Kidney (tissue), 14 donors: ENCODE data around the gene TPRG1. TPM values are rescaled to one million over a fixed set of nuclear protein-coding genes. Genes with fewer than 3 reads are reported as not detected.

Experiments
- DNase-seq, 5 donors: peaks; one replicate each; pipeline ENCODE4 v3.0.0-alpha.2; 2013 to 2020
- FAIRE-seq: peaks from 2 replicates; lab custom pipeline; 2012; peaks lifted over from hg19 to GRCh38; lab: Jason Lieb, UNC
- H3K27ac ChIP-seq, 2 donors: one replicate each; pipeline ENCODE4 v1.7.0; 2013; ENCODE audit warnings: low read depth in 2 of 2, low read length in 2 of 2, inconsistent platforms in 1 of 2
- H3K27me3 ChIP-seq: one replicate; pipeline ENCODE4 v1.7.1; 2013; ENCODE audit warnings: low read length, inconsistent platforms; ENCODE audit not compliant: control insufficient read depth, insufficient read depth
- H3K36me3 ChIP-seq, 3 donors: one replicate each; pipeline versions ENCODE4 v1.7.0 to v1.7.1; 2013; ENCODE audit warnings: low read length in 3 of 3, control low read depth in 1 of 3, inconsistent platforms in 1 of 3; ENCODE audit not compliant: insufficient read depth in 3 of 3, control insufficient read depth in 2 of 3
- H3K4me1 ChIP-seq, 3 donors: one replicate each; pipeline versions ENCODE4 v1.7.0 to v1.7.1; 2013; ENCODE audit warnings: low read length in 3 of 3, inconsistent platforms in 1 of 3, low read depth in 1 of 3; ENCODE audit not compliant: control insufficient read depth in 2 of 3, insufficient read depth in 2 of 3
- H3K4me3 ChIP-seq, 3 donors: one replicate each; pipeline versions ENCODE4 v1.7.0 to v1.8.1; 2013; ENCODE audit warnings: low read length in 3 of 3, control low read depth in 1 of 3, inconsistent platforms in 1 of 3
- H3K9ac ChIP-seq, 3 donors: one replicate each; pipeline versions ENCODE4 v1.7.0 to v1.7.1; 2013; ENCODE audit warnings: low read length in 3 of 3, control low read depth in 1 of 3, inconsistent platforms in 1 of 3
- H3K9me3 ChIP-seq, 3 donors: one replicate each; pipeline versions ENCODE4 v1.7.0 to v1.7.1; 2013; ENCODE audit warnings: low read length in 3 of 3, control low read depth in 1 of 3, inconsistent platforms in 1 of 3; ENCODE audit not compliant: control insufficient read depth in 2 of 3, insufficient read depth in 1 of 3
- intact Hi-C: fragments of 100-400 bp; cut with DNase I; formaldehyde crosslinking; loops from one replicate; pipeline ENCODE4 v1.11.1; 2022
- polyA plus RNA-seq: library from polyadenylated mRNA; stranded (reverse); fragments of 350-450 nt; fragmentation: Illumina TruSeq; extraction: RNeasy Lipid Tissue Mini Kit (QIAGEN cat#74804); gene quantifications from one replicate; pipeline ENCODE4 v1.2.3, GENCODE V29; 2014; ENCODE audit warnings: low read depth, low replicate concordance; ENCODE audit not compliant: insufficient read depth
- total RNA-seq: library from RNA; stranded (reverse); fragmentation: NEBNext Ultra II Directional; extraction: Animal tissue kit (Norgen Biotek cat#: 25700); gene quantifications from one replicate; pipeline ENCODE4 v1.2.1, GENCODE V29; 2021
- TF ChIP-seq, protein P1 (sequence below): IDR thresholded peaks from 3 replicates; pipeline ENCODE4 v1.5.1; 2012; ENCODE audit warnings: mild to moderate bottlenecking, moderate library complexity, borderline replicate concordance; ENCODE audit not compliant: insufficient read depth; ENCODE audit errors: extremely low read depth
- donor health status: control.
- donor health status: control.
- donor health status: control.
- donor health status: control.
- donor health status: control.
- donor health status: DM: yes; HTN: yes; CAD: no.
- donor health status: Normal renal cell carcinoma (clear cell type).

The TPRG1 gene
- total and polyA plus RNA-seq, 2 donors from 2014 or later: 0.37 to 2.7 TPM

DNA sequence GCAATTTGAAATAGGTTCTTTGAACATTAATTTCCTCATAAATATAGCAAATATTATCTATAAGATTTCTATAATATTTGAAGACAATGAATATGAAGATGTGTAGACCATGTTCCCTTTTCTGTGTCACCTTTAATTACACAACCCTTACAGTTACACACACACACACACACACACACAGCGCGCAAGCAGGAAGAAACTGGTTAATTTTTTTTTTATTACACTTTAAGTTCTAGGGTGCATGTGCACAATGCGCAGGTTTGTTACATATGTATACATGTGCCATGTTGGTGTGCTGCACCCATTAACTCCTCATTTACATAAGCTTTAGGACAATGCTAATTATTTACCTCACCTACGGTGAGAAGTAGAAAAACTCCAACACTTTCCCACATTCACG, 122.9 kb downstream of the TPRG1 start:
- H3K9me3 ChIP-seq: no peaks in the 10 kb centered on the region
- H3K27me3 ChIP-seq: no peaks in the 10 kb centered on the region
- no peaks in the 10 kb centered on the region for H3K36me3 ChIP-seq
- H3K4me1 ChIP-seq: no peaks in the 10 kb centered on the region
- no peak overlapping the region for H3K4me3 ChIP-seq
- intact Hi-C loops: no loop called here
- FAIRE-seq (no peak), DNase-seq (no peak)
- TF ChIP-seq, protein P1, sequence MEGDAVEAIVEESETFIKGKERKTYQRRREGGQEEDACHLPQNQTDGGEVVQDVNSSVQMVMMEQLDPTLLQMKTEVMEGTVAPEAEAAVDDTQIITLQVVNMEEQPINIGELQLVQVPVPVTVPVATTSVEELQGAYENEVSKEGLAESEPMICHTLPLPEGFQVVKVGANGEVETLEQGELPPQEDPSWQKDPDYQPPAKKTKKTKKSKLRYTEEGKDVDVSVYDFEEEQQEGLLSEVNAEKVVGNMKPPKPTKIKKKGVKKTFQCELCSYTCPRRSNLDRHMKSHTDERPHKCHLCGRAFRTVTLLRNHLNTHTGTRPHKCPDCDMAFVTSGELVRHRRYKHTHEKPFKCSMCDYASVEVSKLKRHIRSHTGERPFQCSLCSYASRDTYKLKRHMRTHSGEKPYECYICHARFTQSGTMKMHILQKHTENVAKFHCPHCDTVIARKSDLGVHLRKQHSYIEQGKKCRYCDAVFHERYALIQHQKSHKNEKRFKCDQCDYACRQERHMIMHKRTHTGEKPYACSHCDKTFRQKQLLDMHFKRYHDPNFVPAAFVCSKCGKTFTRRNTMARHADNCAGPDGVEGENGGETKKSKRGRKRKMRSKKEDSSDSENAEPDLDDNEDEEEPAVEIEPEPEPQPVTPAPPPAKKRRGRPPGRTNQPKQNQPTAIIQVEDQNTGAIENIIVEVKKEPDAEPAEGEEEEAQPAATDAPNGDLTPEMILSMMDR: no peak
- H3K27ac ChIP-seq: no peak overlapping the region
- no peak overlapping the region for H3K9ac ChIP-seq

DNA sequence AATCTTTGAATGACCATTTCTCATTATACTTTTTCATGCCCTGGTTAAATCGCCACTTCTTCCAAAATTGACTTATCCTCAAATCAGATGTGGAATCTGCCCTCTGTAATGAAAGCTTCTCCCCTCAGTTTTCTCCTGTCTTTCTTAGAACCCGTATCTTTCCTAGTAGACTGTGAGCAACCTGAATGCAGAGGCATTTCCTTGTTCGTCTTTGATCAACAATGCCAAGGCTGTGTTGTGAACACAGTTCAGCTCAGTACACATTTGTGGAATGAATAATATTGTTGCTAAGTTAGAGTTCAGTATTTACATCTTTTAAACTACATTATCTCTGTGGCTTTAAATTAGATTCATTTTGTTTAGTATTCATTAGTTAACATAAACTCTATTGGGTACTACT, 123.3 kb downstream of the TPRG1 start:
- Histone ChIP-seq H3K27me3 (no peaks in the 10 kb centered on the region), H3K27ac (no peak overlapping the region), H3K9ac (no peak overlapping the region), H3K4me1 (no peaks in the 10 kb centered on the region), H3K36me3 (no peaks in the 10 kb centered on the region), H3K9me3 (no peaks in the 10 kb centered on the region), H3K4me3 (no peak overlapping the region)
- TF ChIP-seq, protein P1: no peak
- DNase-seq: no peak
- intact Hi-C loops: no loop called here
- no peak for FAIRE-seq

DNA sequence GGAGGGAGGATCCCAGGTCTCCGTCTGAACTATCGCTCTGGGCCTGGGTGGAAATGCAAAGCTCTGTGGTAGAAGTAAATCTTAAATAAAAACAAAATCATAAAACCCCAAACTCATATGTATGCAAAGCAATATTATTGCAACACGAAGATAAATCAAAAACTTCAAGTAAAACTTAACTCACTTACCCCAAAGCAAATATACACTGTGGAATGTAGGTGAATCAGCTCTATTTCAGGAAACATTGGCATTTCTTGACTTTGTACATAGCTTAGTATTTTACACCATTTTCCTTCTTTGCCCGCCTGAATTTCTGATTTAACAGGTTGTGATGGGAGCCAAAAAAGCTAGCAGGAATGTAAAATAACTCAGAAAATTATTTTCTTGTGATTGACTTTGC, 126.2 kb downstream of the TPRG1 start:
- no peak for DNase-seq
- no peak overlapping the region for H3K9ac ChIP-seq

More for the DNA sequence above, 126.2 kb downstream of the TPRG1 start:
- TF ChIP-seq, protein P1: no peak
- H3K36me3 ChIP-seq: no peaks in the 10 kb centered on the region
- H3K9me3 ChIP-seq: no peaks in the 10 kb centered on the region
- no peaks in the 10 kb centered on the region for H3K4me1 ChIP-seq
- FAIRE-seq: no peak
- H3K4me3 ChIP-seq: no peak overlapping the region
- intact Hi-C loops: no loop called here
- no peak overlapping the region for H3K27ac ChIP-seq
- no peaks in the 10 kb centered on the region for H3K27me3 ChIP-seq
